PFSK-1 (cell line): ENCODE data around the gene IGSF9.

Source experiments
- FOXP2 ChIP-seq: optimal IDR thresholded peaks from 2 replicates; pipeline ENCODE3; 2011; ENCODE audit warnings: borderline replicate concordance, control low read depth, inconsistent platforms; ENCODE audit not compliant: insufficient read depth; ENCODE audit errors: extremely low read length, extremely low read depth
- POLR2AphosphoS5 ChIP-seq: IDR thresholded peaks from 2 replicates; pipeline ENCODE4 v1.6.1; 2012; ENCODE audit warnings: low read depth, mild to moderate bottlenecking, control low read depth, low read length, moderate library complexity
- REST ChIP-seq, 2 experiments: IDR thresholded peaks; 2 replicates each; pipeline versions ENCODE4 v1.6.1 to v1.8.0; 2011 to 2012; ENCODE audit warnings: low read depth in 2 of 2, low read length in 2 of 2, control low read depth in 1 of 2, inconsistent platforms in 1 of 2, mild to moderate bottlenecking in 1 of 2, moderate library complexity in 1 of 2; ENCODE audit not compliant: insufficient read depth in 1 of 2
- SIN3A ChIP-seq: IDR thresholded peaks from 2 replicates; pipeline ENCODE4 v1.6.1; 2012; ENCODE audit warnings: mild to moderate bottlenecking, low read length, moderate library complexity, borderline replicate concordance; ENCODE audit not compliant: insufficient read depth
- TAF1 ChIP-seq: IDR thresholded peaks from 2 replicates; pipeline ENCODE4 v1.6.1; 2012; ENCODE audit warnings: low read length, control low read depth, borderline replicate concordance; ENCODE audit not compliant: insufficient read depth

- TF ChIP-seq REST (IDR thresholded peaks at IDR 0.05; ENCODE audit: insufficient read depth in 1 of 2, low read depth in 2 of 2, low read length in 2 of 2), result no peak
- no peak for TF ChIP-seq POLR2AphosphoS5
- TF ChIP-seq TAF1, result no peak
- no peak for TF ChIP-seq SIN3A
- TF ChIP-seq FOXP2, result no peak
Measured at GRCh38 chr1:159922511-159923202, 22.8 kb downstream of the IGSF9 start.
